K562 (cell line): Measurements from ENCODE around the gene CCKAR. TPM values are rescaled to one million over a fixed set of nuclear protein-coding genes. Genes with fewer than 3 reads are reported as not detected.

Source experiments
- ATAC-seq: fragments of 200-7000 bp; cut with Tn5 transposase; 3 replicates; pipeline ENCODE4 v1.9.1; 2020; ENCODE audit warnings: moderate library complexity
- BruUV-seq: library from RNA; stranded (reverse); fragments of 400-500 nt; replicated peaks from 2 replicates; lab custom pipeline; 2021; lab: Mats Ljungman, UMichigan
- CTCF ChIA-PET: fragments of 300-600 bp; formaldehyde crosslinking; extraction: SDS; loops from one replicate; lab custom pipeline; 2021; ENCODE audit warnings: low intra/inter-chr PET ratio; lab: Yijun Ruan, JAX
- POLR2A ChIA-PET: fragments of 300-600, 350-650 bp; sonication (Branson Sonifier 250); formaldehyde crosslinking; extraction: SDS; loops from one replicate; lab custom pipeline; 2021; ENCODE audit warnings: antibody characterized with exemption, inconsistent platforms; lab: Yijun Ruan, JAX
- DNase-seq, 4 experiments: peaks; one replicate each; pipeline versions ENCODE4 v3.0.0 to v3.0.0-alpha.2; 2011 to 2018; ENCODE audit warnings: low spot score in 3 of 4, mixed read lengths in 3 of 4; ENCODE audit errors: extremely low read depth in 1 of 4
- FAIRE-seq: peaks from 2 replicates; lab custom pipeline; 2011; peaks lifted over from hg19 to GRCh38; lab: Jason Lieb, UNC
- H2AFZ ChIP-seq: 2 replicates; pipeline ENCODE4 v1.6.0; 2011; ENCODE audit warnings: low read depth, low read length, control low read depth, inconsistent platforms
- H3K27ac ChIP-seq: fragments of 200-600 bp; 3 replicates; pipeline ENCODE4 v1.8.0; 2011; ENCODE audit warnings: low read depth, mild to moderate bottlenecking, control low read depth, inconsistent platforms, low read length, moderate library complexity, mixed read lengths; ENCODE audit errors: extremely low read depth
- H3K27me3 ChIP-seq, 2 experiments: fragments of 300-600 bp in 1 of 2; 2 replicates in 1 of 2; 3 replicates in 1 of 2; pipeline versions ENCODE4 v1.6.0 to v1.8.0; 2011; ENCODE audit warnings: inconsistent platforms in 2 of 2, low read length in 2 of 2, mild to moderate bottlenecking in 1 of 2, mixed read lengths in 1 of 2, moderate library complexity in 1 of 2; ENCODE audit not compliant: control insufficient read depth in 2 of 2, insufficient read depth in 2 of 2
- H3K36me3 ChIP-seq: fragments of 300-600 bp; 3 replicates; pipeline ENCODE4 v1.8.0; 2011; ENCODE audit warnings: mild to moderate bottlenecking, low read length, inconsistent platforms; ENCODE audit not compliant: control insufficient read depth, insufficient read depth
- H3K4me1 ChIP-seq, 2 experiments: fragments of 200-600 bp in 1 of 2; replicated peaks in 1 of 2; 2 replicates in 1 of 2; 3 replicates in 1 of 2; pipeline versions ENCODE4 v1.5.1 to v1.8.0; 2011; ENCODE audit warnings: inconsistent platforms in 2 of 2, low read length in 2 of 2, mild to moderate bottlenecking in 1 of 2, mixed read lengths in 1 of 2, moderate library complexity in 1 of 2; ENCODE audit not compliant: control insufficient read depth in 2 of 2, insufficient read depth in 2 of 2
- H3K4me2 ChIP-seq: 2 replicates; pipeline ENCODE4 v1.6.1; 2011; ENCODE audit warnings: low read length, control low read depth, inconsistent platforms, mixed read lengths; ENCODE audit not compliant: insufficient read depth
- H3K4me3 ChIP-seq: fragments of 200-600 bp; sonication (generic), shearing (Covaris generic); 2 replicates; pipeline ENCODE4 v1.5.1; 2016; ENCODE audit warnings: control low read depth, inconsistent platforms
- H3K79me2 ChIP-seq: fragments of 200-600 bp; 3 replicates; pipeline ENCODE4 v1.8.0; 2011; ENCODE audit warnings: low read length, inconsistent platforms; ENCODE audit not compliant: control insufficient read depth, insufficient read depth
- H3K9ac ChIP-seq, 2 experiments: 2 replicates each; pipeline versions ENCODE4 v1.6.0 to v1.6.1; 2011; ENCODE audit warnings: low read depth in 2 of 2, low read length in 2 of 2, control low read depth in 1 of 2, inconsistent platforms in 1 of 2, mild to moderate bottlenecking in 1 of 2, mixed read lengths in 1 of 2; ENCODE audit not compliant: insufficient read depth in 1 of 2
- H3K9me1 ChIP-seq: one replicate; pipeline ENCODE4 v1.6.0; 2011; ENCODE audit warnings: inconsistent platforms, mild to moderate bottlenecking, low read length, moderate library complexity; ENCODE audit not compliant: control insufficient read depth, insufficient read depth
- H3K9me3 ChIP-seq: replicated peaks from 2 replicates; pipeline ENCODE4 v1.5.1; 2011; ENCODE audit warnings: low read depth, low read length, inconsistent platforms; ENCODE audit not compliant: control insufficient read depth, insufficient read depth
- H4K20me1 ChIP-seq: replicated peaks from 2 replicates; pipeline ENCODE4 v1.6.1; 2011; ENCODE audit warnings: low read length, inconsistent platforms, mixed read lengths; ENCODE audit not compliant: control insufficient read depth, insufficient read depth
- ASH1L ChIP-seq: fragments of 450-650 bp; IDR thresholded peaks from 2 replicates; pipeline ENCODE4 v1.6.1; 2018; ENCODE audit warnings: borderline replicate concordance, mild to moderate bottlenecking, low read depth; ENCODE audit not compliant: partially characterized antibody
- CBFB ChIP-seq: sonication (generic); formaldehyde crosslinking; IDR thresholded peaks from 2 replicates; pipeline ENCODE4 v1.4.0; 2020; ENCODE audit warnings: mild to moderate bottlenecking, missing genetic modification reagents
- CXXC5 ChIP-seq: fragments of 250-450 bp; sonication (Bioruptor Pico); IDR thresholded peaks from 2 replicates; pipeline ENCODE4 v1.8.0; 2022; ENCODE audit warnings: inconsistent platforms, mild to moderate bottlenecking, moderate library complexity
- DMBX1 ChIP-seq: fragments of 250-450 bp; sonication (Bioruptor Pico); IDR thresholded peaks from 2 replicates; pipeline ENCODE4 v1.8.0; 2022; ENCODE audit warnings: inconsistent platforms, mild to moderate bottlenecking, moderate library complexity, borderline replicate concordance
- HDAC1 ChIP-seq, 2 experiments: fragments of 450-650 bp; IDR thresholded peaks; 2 replicates each; pipeline ENCODE4 v1.6.1; 2016 to 2017; ENCODE audit warnings: inconsistent platforms in 1 of 2, mild to moderate bottlenecking in 1 of 2, moderate library complexity in 1 of 2
- HMG20B ChIP-seq: fragments of 250-450 bp; sonication (Bioruptor Pico); IDR thresholded peaks from 2 replicates; pipeline ENCODE4 v1.5.0; 2021; ENCODE audit warnings: mild to moderate bottlenecking
- HNRNPL ChIP-seq: fragments of 200-400 bp; formaldehyde crosslinking; IDR thresholded peaks from 2 replicates; pipeline ENCODE4 v1.6.1; 2017; ENCODE audit warnings: low read depth, mild to moderate bottlenecking, low read length
- PCBP1 ChIP-seq: fragments of 200-400 bp; formaldehyde crosslinking; IDR thresholded peaks from 2 replicates; pipeline ENCODE4 v1.6.1; 2018; ENCODE audit warnings: mild to moderate bottlenecking, low read depth, low read length; ENCODE audit not compliant: poor library complexity, severe bottlenecking
- POLR2G ChIP-seq: fragments of 200-400 bp; formaldehyde crosslinking; IDR thresholded peaks from 2 replicates; pipeline ENCODE4 v1.6.1; 2017; ENCODE audit warnings: low read depth, mild to moderate bottlenecking, antibody characterized with exemption, low read length, moderate library complexity
- PYGO2 ChIP-seq: fragments of 450-650 bp; IDR thresholded peaks from 2 replicates; pipeline ENCODE4 v1.6.1; 2016; ENCODE audit warnings: mild to moderate bottlenecking, missing genetic modification characterization, moderate library complexity, missing compliant biosample characterization
- RBM14 ChIP-seq: fragments of 200-400 bp; formaldehyde crosslinking; IDR thresholded peaks from 2 replicates; pipeline ENCODE4 v1.6.1; 2018; ENCODE audit warnings: low read depth, mild to moderate bottlenecking, low read length, moderate library complexity, borderline replicate concordance; ENCODE audit not compliant: insufficient read depth
- SAFB2 ChIP-seq: fragments of 200-400 bp; formaldehyde crosslinking; IDR thresholded peaks from 2 replicates; pipeline ENCODE4 v1.6.1; 2018; ENCODE audit warnings: borderline replicate concordance, low read length, low read depth, moderate library complexity; ENCODE audit not compliant: severe bottlenecking
- TOE1 ChIP-seq, 2 experiments: fragments of 450-650 bp in 1 of 2; sonication (generic) in 1 of 2; formaldehyde crosslinking in 1 of 2; IDR thresholded peaks; 2 replicates each; pipeline versions ENCODE4 v1.7.1 to v1.8.0; 2016 to 2022; ENCODE audit warnings: borderline replicate concordance in 2 of 2, mild to moderate bottlenecking in 2 of 2, antibody characterized with exemption in 1 of 2, inconsistent platforms in 1 of 2, low read depth in 1 of 2, missing genetic modification reagents in 1 of 2, moderate library complexity in 1 of 2
- TRIM28 ChIP-seq: fragments of 450-650 bp; IDR thresholded peaks from 2 replicates; pipeline ENCODE4 v1.6.1; 2017
- ZC3H11A ChIP-seq: IDR thresholded peaks from 2 replicates; pipeline ENCODE4 v1.6.1; 2012; ENCODE audit warnings: low read depth, low read length, improper control_type of control experiment
- ZNF212 ChIP-seq: fragments of 450-650 bp; formaldehyde crosslinking; IDR thresholded peaks from 2 replicates; pipeline ENCODE4 v1.4.0; 2020; ENCODE audit warnings: mild to moderate bottlenecking
- ZNF445 ChIP-seq: fragments of 250-450 bp; sonication (Bioruptor Pico); IDR thresholded peaks from 2 replicates; pipeline ENCODE4 v1.4.0; 2020; ENCODE audit warnings: low read depth, mild to moderate bottlenecking, moderate library complexity
- ZNF77 ChIP-seq: fragments of 250-450 bp; sonication (Bioruptor Pico); IDR thresholded peaks from 2 replicates; pipeline ENCODE4 v1.5.0; 2020
- WGBS: fragments of 100-300 bp; shearing (Covaris generic); methylation state at CpG from one replicate; pipeline ENCODE4 v1.1.6; 2016; ENCODE audit warnings: low coverage, mixed read lengths; ENCODE audit not compliant: insufficient coverage; ENCODE audit errors: missing lambda C conversion rate; 5-methylcytosine and 5-hydroxymethylcytosine counted together
- in situ Hi-C: fragments of 300-500 bp; cut with MboI; formaldehyde crosslinking; loops from 4 replicates; pipeline ENCODE4 v1.15.0; 2018; ENCODE audit warnings: inconsistent platforms, mixed read lengths
- intact Hi-C: fragments of 100-400 bp; cut with micrococcal nuclease; formaldehyde crosslinking; loops from 2 replicates; pipeline ENCODE4 v1.14.2; 2022
- polyA plus RNA-seq, 8 experiments: library from polyadenylated mRNA; depleted of rRNA in 4 of 8; stranded (reverse) in 5 of 8; unstranded in 3 of 8; fragments of >200 nt; fragmentation: Nextera tagmentation in 2 of 8; fragmentation: Illumina TruSeq in 1 of 8; extraction: Ambion mirVana in 2 of 8; extraction: Trizol in 1 of 8; gene quantifications; 2 replicates each; pipeline versions ENCODE4 v1.2.1 to v1.2.3, GENCODE V29; 2011 to 2014; ENCODE audit warnings: inconsistent platforms in 1 of 8, missing spikeins in 1 of 8
- total RNA-seq, 7 experiments: library from RNA; depleted of rRNA in 6 of 7; stranded (reverse); fragments of >200 nt in 6 of 7; fragmentation: Illumina TruSeq in 2 of 7; extraction: Trizol in 2 of 7; gene quantifications; 2 replicates each; pipeline versions ENCODE4 v1.2.1 to v1.2.3, GENCODE V29; 2011 to 2021; ENCODE audit warnings: low replicate concordance in 1 of 7

Gene CCKAR
- total and polyA plus RNA-seq, 9 of the 15 experiments (the other 6 are each of a cell fraction or from before 2014, with no cell fraction given) = not detected

GRCh38 chr4:26457412-26457811, 32.9 kb downstream of the CCKAR start:
- Histone ChIP-seq H3K9me3 (no peaks in the 10 kb centered on the region), H3K36me3 (no peaks in the 10 kb centered on the region), H3K27ac (no peak overlapping the region), H2AFZ (no peak overlapping the region), H3K4me3 (no peak overlapping the region), H3K9ac (no peak overlapping the region), H3K4me1 (no peaks in the 10 kb centered on the region), H3K4me2 (no peak overlapping the region), H3K9me1 (no peaks in the 10 kb centered on the region), H3K79me2 (no peaks in the 10 kb centered on the region), H4K20me1 (no peaks in the 10 kb centered on the region), H3K27me3 (peaks cover 4 to 15% of the 10 kb centered on the region in 2 experiments; a peak in 2 of 5 replicates)
- no peak for FAIRE-seq
- intact Hi-C loops (loop anchor here (5.0 to 10.0 kb wide), 2 partner anchors 407 to 555 kb away; partner anchors contain the start of gene STIM2), in situ Hi-C loops (loop anchor here (10.0 kb wide), 1 partner anchor 557 kb away; no protein-coding TSS in a partner anchor)
- WGBS = 16% methylated on average over 6 of the region's 6 CpGs
- no TSS peak for BruUV-seq
- no peak for TF ChIP-seq HMG20B (CRISPR knock-in tag)
- no peak for TF ChIP-seq TRIM28
- no peak for TF ChIP-seq RBM14
- ChIA-PET CTCF (interaction anchor here (2.7 kb wide), 1 partner anchor 262 kb away, joined by 11 read pairs; no protein-coding TSS in a partner anchor), POLR2A (no interaction called here)
- no peak for DNase-seq
- ATAC-seq = no peak

- H3K4me1 ChIP-seq = no peaks in the 10 kb centered on the region
- H3K9ac ChIP-seq = no peak overlapping the region
- FAIRE-seq (no peak), DNase-seq (no peak), ATAC-seq (no peak)
- peaks cover 4 to 15% of the 10 kb centered on the region in 2 experiments; a peak in 2 of 5 replicates for H3K27me3 ChIP-seq
- H3K27ac ChIP-seq = no peak overlapping the region
- CTCF ChIA-PET = no interaction called here
- 0% methylated on average over 2 of the region's 2 CpGs for WGBS
- no peaks in the 10 kb centered on the region for H3K79me2 ChIP-seq
- no peaks in the 10 kb centered on the region for H3K9me3 ChIP-seq
- no peaks in the 10 kb centered on the region for H3K36me3 ChIP-seq
- POLR2A ChIA-PET = no interaction called here
- intact Hi-C loops (loop anchor here (5.0 to 10.0 kb wide), 2 partner anchors 409 to 557 kb away; partner anchors contain the start of gene STIM2), in situ Hi-C loops (loop anchor here (10.0 kb wide), 1 partner anchor 559 kb away; no protein-coding TSS in a partner anchor)
- no peak overlapping the region for H3K4me3 ChIP-seq
- H2AFZ ChIP-seq = no peak overlapping the region
- no peaks in the 10 kb centered on the region for H4K20me1 ChIP-seq
- no TSS peak for BruUV-seq
- no peak overlapping the region for H3K4me2 ChIP-seq
- H3K9me1 ChIP-seq = no peaks in the 10 kb centered on the region
- TF ChIP-seq DMBX1 (CRISPR knock-in tag) (no peak), ZC3H11A (no peak), CXXC5 (no peak), HDAC1 (IDR thresholded peaks at IDR 0.05) (no peak), HNRNPL (no peak), POLR2G (no peak), PYGO2 (tag) (no peak), ZNF212 (no peak), ZNF77 (CRISPR knock-in tag) (no peak), PCBP1 (no peak), CBFB (CRISPR knock-in tag) (no peak), ZNF445 (no peak), TOE1 (IDR thresholded peaks at IDR 0.05; ENCODE audit: borderline replicate concordance) (no peak), TOE1 (CRISPR knock-in tag; IDR thresholded peaks at IDR 0.05; ENCODE audit: borderline replicate concordance, low read depth) (no peak), ASH1L (no peak), SAFB2 (no peak)
Measured at GRCh38 chr4:26455571-26455970, 34.7 kb downstream of the CCKAR start.
